NCI-H1048 (cell line): Measurements from ENCODE around the gene DUSP28.
"Not testable (repeated sequence)": the region's sequence is repeated elsewhere in the genome, so short reads cannot be mapped to it uniquely, and the experiment has no call there.

Source experiments
- DNase-seq: peaks from one replicate; lab custom pipeline; 2025; lab: John Stamatoyannopoulos, UW

Gene DUSP28

DNA sequence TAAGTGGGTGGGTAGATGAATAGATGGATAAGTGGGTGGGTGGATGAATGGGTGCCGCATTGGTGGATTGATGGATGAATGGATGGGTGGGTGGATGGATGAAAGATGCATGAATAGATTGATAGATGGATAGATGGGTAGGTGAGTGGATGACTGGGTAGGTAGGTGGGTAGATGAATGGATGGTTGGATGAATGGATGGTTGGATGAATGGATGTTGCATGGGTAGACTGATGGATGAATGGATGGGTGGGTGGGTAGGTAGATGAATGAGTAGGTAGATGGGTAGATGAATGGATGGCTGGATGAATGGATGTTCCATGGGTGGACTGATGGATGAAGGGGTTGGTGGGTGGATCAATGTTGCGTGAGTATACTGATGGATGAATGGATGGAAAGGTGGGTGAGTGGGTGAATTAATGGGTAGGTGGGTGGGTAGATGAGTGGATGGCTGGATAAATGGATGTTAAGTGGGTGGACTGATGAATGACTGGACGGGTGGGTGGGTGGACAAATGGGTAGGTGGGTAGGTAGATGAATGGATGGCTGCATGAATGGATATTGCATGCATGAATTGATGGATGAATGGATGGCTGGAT is 32.9 kb upstream of the DUSP28 start:
- no peak for DNase-seq

DNA sequence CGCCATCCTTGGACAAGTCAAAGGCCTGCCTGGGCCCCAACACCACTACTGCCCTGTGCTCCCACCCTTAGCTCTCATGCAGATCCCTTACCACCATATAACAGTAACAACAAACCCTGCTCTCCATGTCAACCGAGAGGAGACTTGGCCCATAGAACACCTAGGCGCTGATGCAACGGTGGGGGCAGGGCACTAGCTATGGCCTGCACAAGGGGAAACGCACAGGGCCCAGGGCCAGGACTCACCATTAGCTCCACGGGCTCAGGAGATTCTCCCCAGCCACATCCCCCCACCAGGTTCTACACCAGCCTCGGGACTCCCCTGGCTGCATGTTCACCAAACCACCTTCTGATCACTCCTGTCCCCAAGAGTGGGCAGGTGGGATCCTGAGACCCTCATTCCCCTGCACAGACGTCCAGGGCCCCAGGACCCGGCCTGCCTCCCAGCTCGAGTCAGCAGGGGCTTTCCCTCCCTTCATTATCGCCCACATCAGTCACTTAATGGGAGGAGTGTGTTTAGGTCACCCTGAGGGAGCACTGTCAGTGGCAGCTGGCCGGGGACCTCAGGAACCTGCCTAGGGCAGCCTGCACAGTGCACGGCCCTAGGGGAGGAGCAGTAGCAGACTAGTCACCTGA is 31.6 kb upstream of the DUSP28 start:
- no peak for DNase-seq

DNA sequence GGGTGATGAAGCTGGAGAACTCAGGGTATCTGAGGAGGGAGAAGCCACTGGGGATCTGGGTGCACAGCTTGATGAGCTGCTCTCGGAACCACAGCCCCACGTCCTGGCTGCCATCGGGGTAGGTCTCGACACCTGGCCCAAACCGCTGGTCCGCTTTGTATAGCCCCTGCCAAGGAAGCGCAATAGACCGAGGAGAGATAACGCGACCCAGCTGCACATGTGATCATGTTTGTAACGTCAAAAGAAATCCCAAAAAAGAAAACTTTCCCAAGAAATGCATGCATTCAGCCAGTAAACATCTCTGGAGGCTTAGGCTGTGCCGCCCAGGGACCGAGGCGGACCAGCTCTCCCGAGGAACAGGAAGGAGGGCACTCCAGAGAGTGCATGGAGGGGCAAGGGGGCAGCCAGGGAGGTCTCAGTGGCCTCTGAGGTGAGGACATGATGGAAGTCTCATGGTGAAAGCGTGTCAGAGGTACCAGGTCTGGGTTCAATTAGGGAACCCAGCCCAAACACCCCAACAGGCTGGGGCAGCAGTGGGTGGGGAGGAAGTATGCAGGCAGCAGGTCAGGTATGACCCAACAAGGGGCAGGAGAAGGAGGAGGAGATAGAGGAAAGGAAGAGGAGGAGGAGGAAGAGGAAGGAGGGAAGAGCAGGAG is 30.7 kb upstream of the DUSP28 start:
- DNase-seq: no peak

GRCh38 chr2:240530181-240530580 is 30.0 kb upstream of the DUSP28 start:
- DNase-seq: no peak

DNA sequence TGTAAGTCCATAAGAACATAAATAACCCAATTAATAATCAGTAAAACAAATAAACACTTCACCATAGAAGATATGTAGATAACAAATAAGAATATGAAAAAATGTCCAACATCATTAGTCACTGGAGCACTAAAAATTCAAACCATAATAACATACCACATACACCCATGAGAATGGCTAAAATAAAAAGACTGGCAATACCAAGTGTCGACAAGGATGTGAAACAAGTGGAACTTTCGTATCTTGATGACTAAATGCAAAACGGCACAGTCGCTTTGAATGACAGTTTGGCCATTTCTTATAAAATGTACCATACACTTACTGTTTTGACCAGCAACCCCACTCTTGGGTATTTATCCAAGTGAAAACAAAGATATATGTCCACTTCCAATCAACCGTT is 29.1 kb upstream of the DUSP28 start:
- no peak for DNase-seq

DNA sequence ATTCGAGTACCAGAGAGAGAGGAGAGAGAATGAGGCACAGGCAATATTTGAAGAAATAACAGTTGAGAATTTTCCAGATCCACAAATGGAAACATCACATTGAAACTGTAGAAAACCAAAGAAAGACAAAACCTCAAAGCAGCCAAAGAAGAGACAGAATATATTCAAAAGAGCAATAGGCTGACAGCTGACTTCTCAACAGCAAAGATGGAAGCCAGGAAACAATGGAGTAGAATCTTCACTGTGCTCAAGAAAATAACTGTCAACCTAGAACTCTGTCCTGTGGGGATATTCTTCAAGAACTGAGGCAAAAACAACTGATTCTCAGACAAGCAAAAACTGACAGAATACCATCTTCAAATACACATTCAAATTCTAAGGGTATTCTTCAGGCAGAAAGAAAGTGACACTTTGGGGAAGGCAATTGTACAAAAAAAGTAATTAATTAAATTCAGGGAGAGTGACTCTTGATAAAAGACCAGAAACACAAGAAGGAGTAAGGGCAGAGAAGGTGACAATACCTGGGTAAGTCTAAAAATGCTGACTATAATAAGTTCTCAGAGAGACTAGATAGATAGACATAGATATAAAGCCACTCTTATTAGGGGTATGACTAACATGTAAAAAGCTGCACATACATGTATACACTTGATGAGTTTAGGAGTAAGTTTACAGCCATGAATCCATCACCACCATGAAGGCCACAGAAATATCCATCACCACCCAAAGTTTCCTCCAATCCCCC is 28.0 kb upstream of the DUSP28 start:
- no peak for DNase-seq

GRCh38 chr2:240538031-240538780 is 22.0 kb upstream of the DUSP28 start:
- no peak for DNase-seq

- not testable (repeated sequence) for DNase-seq
These were observed 21.1 kb upstream of the DUSP28 start for GRCh38 chr2:240539101-240539500.

- DNase-seq: no peak
These were observed 20.3 kb upstream of the DUSP28 start for GRCh38 chr2:240539906-240540305.

- DNase-seq: no peak
These were observed 8.9 kb upstream of the DUSP28 start for GRCh38 chr2:240551288-240551687.

DNA sequence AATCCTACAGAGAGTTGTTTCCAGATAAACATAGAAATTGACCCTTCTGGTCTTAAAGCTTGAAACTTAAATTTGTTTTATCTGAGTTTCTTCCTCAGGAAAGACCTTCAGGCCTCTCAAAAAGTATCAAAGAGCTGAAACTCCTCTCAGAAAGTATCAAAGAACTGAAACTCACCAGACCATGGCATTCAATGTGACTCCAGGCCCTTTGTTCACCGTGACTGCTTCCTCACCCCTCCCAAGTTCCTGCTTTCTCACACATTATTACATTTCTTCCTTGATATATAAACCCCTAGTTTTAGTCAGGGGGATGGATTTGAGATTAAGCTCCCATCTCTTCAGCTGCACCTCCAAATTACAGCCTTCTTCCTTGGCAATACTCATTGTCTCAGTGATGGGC is 8.3 kb upstream of the DUSP28 start:
- no peak for DNase-seq

DNA sequence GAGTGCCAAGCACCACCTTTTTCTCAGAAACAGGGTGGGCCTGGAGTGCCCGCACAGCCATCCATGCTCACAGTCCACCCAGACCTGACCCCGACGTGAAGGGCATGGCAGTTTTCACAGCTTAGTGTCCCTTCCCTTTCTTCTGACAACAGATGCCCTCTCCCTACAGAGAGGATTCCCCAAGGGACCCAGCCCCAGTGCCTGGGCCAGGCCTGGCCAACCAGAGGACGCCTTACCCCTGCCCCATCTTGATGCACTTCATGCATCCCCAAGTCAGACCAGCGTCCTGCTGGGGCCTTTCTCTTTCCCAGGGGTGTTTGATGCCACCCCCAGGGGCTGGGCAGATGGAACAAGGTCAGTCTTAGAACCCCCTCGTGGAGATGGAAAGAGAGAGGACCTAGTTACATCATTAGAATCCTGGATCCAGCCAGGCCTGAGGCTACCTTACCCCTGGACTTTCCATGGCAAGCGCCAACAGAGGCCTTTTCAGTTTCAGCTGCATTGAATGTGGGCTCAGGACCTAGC is 6.1 kb upstream of the DUSP28 start:
- no peak for DNase-seq

DNA sequence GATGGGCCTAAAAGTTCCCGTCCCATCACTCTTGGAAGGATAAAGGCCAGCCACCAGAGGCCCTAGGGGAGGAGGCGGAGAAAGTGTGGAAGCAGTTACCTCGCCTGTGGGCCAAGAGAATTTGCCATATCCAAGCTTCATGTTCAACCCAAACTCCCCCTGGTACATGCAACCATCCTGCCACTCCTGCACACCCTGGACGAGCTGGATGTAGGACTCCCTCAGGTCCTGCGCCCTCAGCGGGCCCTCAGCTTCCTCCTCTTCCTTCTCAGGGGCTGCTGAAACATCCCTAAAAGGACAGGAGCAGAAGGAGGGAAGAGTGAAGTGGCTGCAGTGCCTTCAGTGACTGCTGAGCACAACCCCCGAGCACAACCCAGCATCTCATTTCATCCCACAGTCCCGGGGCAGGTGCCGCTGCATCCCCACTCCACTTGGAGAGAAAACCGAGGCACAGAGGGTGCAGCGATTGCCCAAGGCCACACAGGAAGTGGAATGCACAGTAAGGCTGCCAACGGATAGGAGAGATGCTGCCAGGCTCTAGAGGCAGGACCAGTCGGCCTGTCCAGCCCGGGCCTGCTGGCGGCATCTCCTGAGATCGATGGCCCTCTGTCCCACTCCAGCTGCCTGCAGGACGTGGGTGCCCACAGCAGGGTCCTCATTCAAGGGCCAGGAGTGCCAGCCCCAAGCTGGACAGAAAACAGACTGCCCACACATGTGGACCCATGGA is 5.2 kb upstream of the DUSP28 start:
- no peak for DNase-seq

- no peak for DNase-seq
These were observed 4.5 kb upstream of the DUSP28 start for GRCh38 chr2:240555541-240556250.

DNA sequence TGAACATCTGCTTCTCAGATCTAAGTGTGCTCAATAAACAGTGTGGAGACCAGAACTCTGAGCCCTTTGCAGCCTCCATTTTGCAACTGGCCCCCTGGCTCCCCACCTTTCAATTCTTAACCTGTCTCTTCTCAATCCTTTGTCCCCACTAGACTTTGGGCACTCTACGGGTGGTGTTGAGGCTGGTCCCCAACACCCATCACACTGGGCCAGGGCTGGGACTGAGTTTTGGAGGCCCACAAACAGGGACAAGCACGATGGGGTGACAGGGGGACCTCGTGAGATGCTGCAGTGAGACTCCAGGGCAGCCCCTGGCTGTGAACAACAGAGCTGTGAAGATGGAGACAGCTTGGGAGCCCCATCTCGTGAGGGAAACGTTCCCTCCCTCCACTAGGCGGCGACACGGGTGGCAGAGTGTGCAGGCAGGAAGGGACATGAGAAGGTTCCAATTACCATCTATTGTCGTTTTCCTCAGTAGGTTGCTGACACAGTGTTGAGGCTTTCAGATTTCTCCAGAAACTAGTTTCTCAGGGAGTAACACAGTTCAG is 3.5 kb upstream of the DUSP28 start:
- no peak for DNase-seq

DNA sequence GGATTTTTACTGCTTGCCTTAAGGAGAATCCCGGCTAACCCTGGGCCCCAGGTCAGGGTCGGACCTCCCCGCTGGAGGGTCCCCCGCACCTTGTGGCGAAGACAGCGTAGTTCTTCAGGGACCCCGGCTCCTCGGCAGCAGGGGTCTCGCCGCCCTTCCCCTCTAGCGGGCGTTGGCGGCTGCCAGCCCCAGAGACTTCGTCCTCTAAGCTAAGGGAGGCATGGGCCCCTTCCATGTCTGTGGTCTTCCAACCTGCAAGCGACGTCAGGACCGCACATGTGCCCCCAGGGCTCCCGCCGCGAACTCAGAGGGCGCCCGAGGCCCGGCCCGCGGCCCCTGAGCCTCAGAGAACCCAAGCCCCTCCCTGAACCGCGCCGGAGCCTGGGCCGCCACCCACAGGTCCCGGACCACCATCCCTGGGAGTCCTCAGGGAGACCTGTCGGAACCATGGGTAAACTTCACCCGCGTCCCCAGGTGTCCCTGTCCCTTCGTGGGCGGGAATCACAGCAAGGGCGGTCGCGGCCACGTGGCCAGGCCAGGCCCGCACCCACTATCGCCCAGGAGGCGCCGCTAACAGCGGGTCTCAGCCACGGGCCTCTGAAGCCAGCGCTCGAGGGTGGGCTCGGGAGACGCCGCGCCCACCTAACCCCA is 2.9 kb upstream of the DUSP28 start:
- DNase-seq: no peak

GRCh38 chr2:240557808-240558207 is 2.3 kb upstream of the DUSP28 start, which contains the start of gene ANKMY1:
Gene ANKMY1, minus strand, starts transcription at chr2:240557988. Its CDS starts 653 bp downstream, at chr2:240557335.
- peak; percentile 68 for DNase-seq

DNA sequence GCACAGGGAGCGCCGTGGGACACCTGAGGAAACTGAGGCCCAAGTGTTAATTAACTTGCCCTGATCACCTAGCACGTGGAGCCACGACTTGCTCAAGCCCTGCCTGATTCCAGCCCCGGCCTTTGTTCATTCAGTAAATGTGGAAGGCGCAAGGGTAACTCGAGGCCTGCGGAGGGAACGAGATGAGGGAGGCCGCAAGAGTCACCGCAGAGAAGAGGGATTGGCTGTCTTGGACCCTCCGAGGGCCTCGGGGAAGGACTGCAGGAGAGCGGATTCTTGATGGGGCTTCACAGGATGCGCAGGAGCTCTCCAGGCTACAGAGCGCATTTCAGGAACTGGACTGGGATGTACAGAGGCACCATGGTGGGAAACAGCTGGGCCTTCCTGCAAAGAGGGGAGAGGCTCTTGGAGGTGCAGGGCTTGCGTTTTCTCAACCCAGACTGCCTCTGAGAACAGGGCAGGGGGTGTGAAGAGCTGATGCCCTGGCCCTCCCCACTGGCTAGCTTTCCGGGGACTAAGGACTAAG is 1.9 kb upstream of the DUSP28 start:
- no peak for DNase-seq

- DNase-seq: no peak
These were observed 871 bp upstream of the DUSP28 start for GRCh38 chr2:240559286-240559685.
